A673 (cell line): ENCODE measurements around the gene CRACR2A. TPM values are rescaled to one million over a fixed set of nuclear protein-coding genes. Genes with fewer than 3 reads are reported as not detected.

ENCODE experiments used
- BruUV-seq: library from RNA; stranded (reverse); fragments of 400-500 nt; replicated peaks from 2 replicates; lab custom pipeline; 2021; lab: Mats Ljungman, UMichigan
- CTCF ChIA-PET: fragments of 300-600 bp; sonication (Branson Sonifier 250); formaldehyde crosslinking; loops from one replicate; lab custom pipeline; 2022; ENCODE audit warnings: antibody characterized with exemption; lab: Charles Lee
- POLR2A ChIA-PET: fragments of 300-600 bp; sonication (Branson Sonifier 250); formaldehyde crosslinking; loops from one replicate; lab custom pipeline; 2022; ENCODE audit warnings: antibody characterized with exemption; ENCODE audit not compliant: low non-redundant PET; lab: Charles Lee
- DNase-seq: peaks from one replicate; pipeline ENCODE4 v3.0.0-alpha.2; 2015; ENCODE audit warnings: low spot score
- H3K27ac ChIP-seq: fragments of 200-600 bp; sonication (generic); 2 replicates; pipeline ENCODE4 v1.5.1; 2016; ENCODE audit warnings: mixed run types, low read depth, mild to moderate bottlenecking, mixed read lengths, antibody characterized with exemption, low read length; ENCODE audit not compliant: poor library complexity, severe bottlenecking
- H3K27me3 ChIP-seq: fragments of 200-600 bp; sonication (generic); replicated peaks from 2 replicates; pipeline ENCODE4 v1.6.1; 2017; ENCODE audit warnings: mixed run types, low read depth, mild to moderate bottlenecking, mixed read lengths, antibody characterized with exemption, low read length; ENCODE audit not compliant: insufficient read depth, poor library complexity
- H3K36me3 ChIP-seq: fragments of 200-600 bp; sonication (generic); 2 replicates; pipeline ENCODE4 v1.6.1; 2016; ENCODE audit warnings: mixed run types, mild to moderate bottlenecking, mixed read lengths, antibody characterized with exemption, low read length; ENCODE audit not compliant: insufficient read depth, poor library complexity, severe bottlenecking
- H3K4me1 ChIP-seq: fragments of 200-600 bp; sonication (generic); 2 replicates; pipeline ENCODE4 v1.6.1; 2017; ENCODE audit warnings: mixed run types, mild to moderate bottlenecking, mixed read lengths, antibody characterized with exemption, low read length; ENCODE audit not compliant: insufficient read depth, poor library complexity, severe bottlenecking
- H3K4me3 ChIP-seq: fragments of 200-600 bp; sonication (generic); 2 replicates; pipeline ENCODE4 v1.5.1; 2016; ENCODE audit warnings: low read depth, mixed run types, mild to moderate bottlenecking, mixed read lengths, low read length; ENCODE audit not compliant: poor library complexity, severe bottlenecking
- H3K9me3 ChIP-seq: fragments of 200-600 bp; sonication (generic); 2 replicates; pipeline ENCODE4 v1.6.1; 2016; ENCODE audit warnings: mixed run types, low read depth, mild to moderate bottlenecking, mixed read lengths, antibody characterized with exemption, low read length; ENCODE audit not compliant: poor library complexity, severe bottlenecking
- CTCF ChIP-seq: fragments of 300-800, 200-600 bp; sonication (generic); conservative IDR thresholded peaks from 2 replicates; pipeline ENCODE4 v1.5.1; 2017; ENCODE audit warnings: low read depth, mild to moderate bottlenecking, antibody characterized with exemption, low read length, moderate library complexity, mixed read lengths
- EZH2 ChIP-seq: fragments of 200-600 bp; sonication (generic); IDR thresholded peaks from 2 replicates; pipeline ENCODE4 v1.6.1; 2017; ENCODE audit warnings: borderline replicate concordance, low read depth, mild to moderate bottlenecking, mixed read lengths, antibody characterized with exemption, low read length; ENCODE audit not compliant: poor library complexity, severe bottlenecking
- intact Hi-C: fragments of 100-400 bp; cut with micrococcal nuclease; formaldehyde crosslinking; loops from one replicate; pipeline ENCODE4 v1.10.0; 2022; ENCODE audit not compliant: unreplicated experiment
- total RNA-seq: library from RNA; stranded (reverse); gene quantifications from 2 replicates; pipeline ENCODE4 v1.2.3, GENCODE V29; 2021

Gene CRACR2A
- total RNA-seq, 1 experiment from 2014 or later = 0.13 TPM

- ChIA-PET POLR2A (no interaction called here), CTCF (no interaction called here)
- Histone ChIP-seq H3K9me3 (no peaks in the 10 kb centered on the region), H3K36me3 (no peaks in the 10 kb centered on the region), H3K27ac (no peak overlapping the region), H3K4me1 (no peaks in the 10 kb centered on the region), H3K4me3 (no peak overlapping the region), H3K27me3 (peaks cover 66% of the 10 kb centered on the region)
- intact Hi-C loops = no loop called here
- no peak for TF ChIP-seq CTCF
- no peak for TF ChIP-seq EZH2
- no peak for DNase-seq
- no TSS peak for BruUV-seq
Observed at GRCh38 chr12:3651585-3652424, 101.1 kb downstream of the CRACR2A start.

GRCh38 chr12:3647504-3647903 lies 105.4 kb downstream of the CRACR2A start:
- no peak overlapping the region for H3K4me3 ChIP-seq
- POLR2A ChIA-PET = no interaction called here

GRCh38 chr12:3646561-3647241 lies 106.2 kb downstream of the CRACR2A start:
- POLR2A ChIA-PET = no interaction called here

More at GRCh38 chr12:3647504-3647903, 105.4 kb downstream of the CRACR2A start:
- Histone ChIP-seq H3K27me3 (peaks cover 38% of the 10 kb centered on the region), H3K27ac (no peak overlapping the region), H3K4me1 (no peaks in the 10 kb centered on the region), H3K36me3 (no peaks in the 10 kb centered on the region), H3K9me3 (no peaks in the 10 kb centered on the region)
- intact Hi-C loops = no loop called here
- no peak for TF ChIP-seq CTCF
- no peak for TF ChIP-seq EZH2
- BruUV-seq = no TSS peak
- CTCF ChIA-PET = no interaction called here
- DNase-seq = no peak

More at GRCh38 chr12:3646561-3647241, 106.2 kb downstream of the CRACR2A start:
- no peaks in the 10 kb centered on the region for H3K4me1 ChIP-seq
- CTCF ChIA-PET = no interaction called here
- no peak for TF ChIP-seq CTCF
- TF ChIP-seq EZH2 = no peak
- no peak overlapping the region for H3K4me3 ChIP-seq
- DNase-seq = no peak
- H3K27me3 ChIP-seq = peaks cover 36% of the 10 kb centered on the region
- H3K36me3 ChIP-seq = no peaks in the 10 kb centered on the region
- H3K9me3 ChIP-seq = no peaks in the 10 kb centered on the region
- H3K27ac ChIP-seq = no peak overlapping the region
- intact Hi-C loops = no loop called here
- no TSS peak for BruUV-seq
